ENCODE data around the gene DESI2.

The DESI2 gene

DNA sequence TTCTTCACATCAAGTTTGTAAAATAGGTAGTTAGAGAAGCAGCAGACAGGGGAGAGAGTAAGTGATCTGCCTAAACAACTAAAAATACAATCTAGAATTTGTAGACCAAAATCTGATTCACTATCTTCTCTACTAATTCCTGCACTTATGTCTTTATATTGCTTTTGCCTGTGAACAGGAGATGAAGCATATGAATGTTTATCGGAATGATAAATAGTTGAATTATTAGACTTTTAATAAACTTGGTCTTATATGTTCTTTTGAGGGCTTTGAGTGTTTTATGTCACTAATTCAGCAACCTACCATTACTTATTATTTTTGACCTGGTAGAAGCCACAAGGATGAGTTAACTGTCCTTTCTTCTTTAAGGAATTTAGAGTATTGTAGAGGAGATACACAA lies 2.3 kb downstream of the DESI2 start:
- TF ChIP-seq EZH2phosphoT487 (conservative IDR thresholded peaks at IDR 0.05; ENCODE audit: low read length), result no peak
- TF ChIP-seq, protein P1, sequence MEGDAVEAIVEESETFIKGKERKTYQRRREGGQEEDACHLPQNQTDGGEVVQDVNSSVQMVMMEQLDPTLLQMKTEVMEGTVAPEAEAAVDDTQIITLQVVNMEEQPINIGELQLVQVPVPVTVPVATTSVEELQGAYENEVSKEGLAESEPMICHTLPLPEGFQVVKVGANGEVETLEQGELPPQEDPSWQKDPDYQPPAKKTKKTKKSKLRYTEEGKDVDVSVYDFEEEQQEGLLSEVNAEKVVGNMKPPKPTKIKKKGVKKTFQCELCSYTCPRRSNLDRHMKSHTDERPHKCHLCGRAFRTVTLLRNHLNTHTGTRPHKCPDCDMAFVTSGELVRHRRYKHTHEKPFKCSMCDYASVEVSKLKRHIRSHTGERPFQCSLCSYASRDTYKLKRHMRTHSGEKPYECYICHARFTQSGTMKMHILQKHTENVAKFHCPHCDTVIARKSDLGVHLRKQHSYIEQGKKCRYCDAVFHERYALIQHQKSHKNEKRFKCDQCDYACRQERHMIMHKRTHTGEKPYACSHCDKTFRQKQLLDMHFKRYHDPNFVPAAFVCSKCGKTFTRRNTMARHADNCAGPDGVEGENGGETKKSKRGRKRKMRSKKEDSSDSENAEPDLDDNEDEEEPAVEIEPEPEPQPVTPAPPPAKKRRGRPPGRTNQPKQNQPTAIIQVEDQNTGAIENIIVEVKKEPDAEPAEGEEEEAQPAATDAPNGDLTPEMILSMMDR (IDR thresholded peaks at IDR 0.05; ENCODE audit: insufficient read depth, low read length, poor library complexity, severe bottlenecking), result no peak
- peak overlapping the region; percentile 100 for H3K9ac ChIP-seq (ENCODE audit: low read length)
- H2AFZ ChIP-seq (ENCODE audit: low read depth, low read length, severe bottlenecking), result no peak overlapping the region
- H3K9me3 ChIP-seq (ENCODE audit: insufficient read depth, low read length), result no peaks in the 10 kb centered on the region
- H3K9me2 ChIP-seq (replicated peaks; ENCODE audit: insufficient read depth, low read length), result no peaks in the 10 kb centered on the region
- H3K27ac ChIP-seq (ENCODE audit: low read depth, low read length), result peak overlapping the region; percentile 83
- no peaks in the 10 kb centered on the region for H3K27me3 ChIP-seq (ENCODE audit: low read length)
- peaks cover 45% of the 10 kb centered on the region for H3F3A ChIP-seq (ENCODE audit: insufficient read depth)
- peaks cover 72% of the 10 kb centered on the region for H3K79me2 ChIP-seq (ENCODE audit: insufficient read depth, low read length)
- H3K4me2 ChIP-seq (ENCODE audit: low read depth, low read length, poor library complexity, severe bottlenecking), result peak overlapping the region; percentile 87
- H3K4me3 ChIP-seq (ENCODE audit: insufficient read depth, low read length, poor library complexity, severe bottlenecking), result peak overlapping the region; percentile 94
- H4K20me1 ChIP-seq (ENCODE audit: low read depth, low read length), result peaks cover 16% of the 10 kb centered on the region
- peaks cover 43% of the 10 kb centered on the region for H3K36me3 ChIP-seq (ENCODE audit: low read length)

DNA sequence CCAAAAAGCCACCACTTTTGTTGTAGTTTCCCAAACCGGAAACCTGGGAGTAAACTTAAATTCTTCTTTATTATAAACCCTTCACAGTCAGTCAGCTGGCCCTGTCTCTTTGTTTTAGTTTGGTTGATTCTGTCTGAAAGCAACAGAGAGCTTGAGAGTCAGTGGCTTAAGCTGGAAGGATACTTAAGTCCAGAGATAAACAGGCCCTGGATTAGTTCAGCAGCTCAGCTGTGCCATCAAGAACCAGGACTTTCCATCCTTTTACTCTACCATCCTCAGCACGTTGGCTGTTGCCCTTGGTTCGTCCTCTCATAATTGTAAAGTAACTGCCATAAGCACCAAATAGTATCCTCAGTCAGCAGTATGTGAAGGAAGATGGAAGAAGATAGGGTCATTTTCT lies 4.5 kb downstream of the DESI2 start:
- no peak overlapping the region for H2AFZ ChIP-seq (ENCODE audit: low read depth, low read length, severe bottlenecking)
- peak overlapping the region; percentile 65 for H3K27ac ChIP-seq (ENCODE audit: low read depth, low read length)
- no peaks in the 10 kb centered on the region for H3K27me3 ChIP-seq (ENCODE audit: low read length)
- peaks cover 56% of the 10 kb centered on the region for H3K36me3 ChIP-seq (ENCODE audit: low read length)
- H3F3A ChIP-seq (ENCODE audit: insufficient read depth), result peaks cover 60% of the 10 kb centered on the region
- H4K20me1 ChIP-seq (ENCODE audit: low read depth, low read length), result peaks cover 16% of the 10 kb centered on the region
- peak overlapping the region; percentile 87 for H3K4me2 ChIP-seq (ENCODE audit: low read depth, low read length, poor library complexity, severe bottlenecking)
- TF ChIP-seq, protein P1 (IDR thresholded peaks at IDR 0.05; ENCODE audit: insufficient read depth, low read length, poor library complexity, severe bottlenecking), result no peak
- no peak for TF ChIP-seq EZH2phosphoT487 (conservative IDR thresholded peaks at IDR 0.05; ENCODE audit: low read length)
- H3K9me2 ChIP-seq (replicated peaks; ENCODE audit: insufficient read depth, low read length), result no peaks in the 10 kb centered on the region
- H3K4me3 ChIP-seq (ENCODE audit: insufficient read depth, low read length, poor library complexity, severe bottlenecking), result no peak overlapping the region
- H3K9ac ChIP-seq (ENCODE audit: low read length), result peak overlapping the region; percentile 5; the same call in 1 of the 2 replicates
- no peaks in the 10 kb centered on the region for H3K9me3 ChIP-seq (ENCODE audit: insufficient read depth, low read length)
- peaks cover 88% of the 10 kb centered on the region for H3K79me2 ChIP-seq (ENCODE audit: insufficient read depth, low read length)

DNA sequence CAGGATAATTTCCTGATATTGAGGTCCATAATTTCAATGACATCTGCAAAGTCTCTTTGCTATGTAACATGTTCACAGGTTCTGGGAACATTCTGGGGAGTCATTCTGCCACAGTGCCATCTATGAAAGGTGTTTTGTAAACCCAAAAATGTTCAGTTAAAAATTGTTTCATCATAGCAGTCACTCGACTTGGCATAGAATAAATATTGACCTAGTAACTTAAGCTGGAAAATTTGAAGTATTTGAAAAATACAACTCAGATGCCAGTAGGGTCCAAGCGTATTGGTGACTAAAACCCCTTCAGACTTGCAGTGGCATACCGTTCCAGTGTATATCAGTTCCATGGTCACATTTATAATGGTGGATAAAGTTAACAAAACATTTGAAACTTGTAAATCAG lies 6.8 kb downstream of the DESI2 start:
- Histone ChIP-seq H3K27me3 (ENCODE audit: low read length) (no peaks in the 10 kb centered on the region), H4K20me1 (ENCODE audit: low read depth, low read length) (peaks cover 16% of the 10 kb centered on the region), H3K4me2 (ENCODE audit: low read depth, low read length, poor library complexity, severe bottlenecking) (peak overlapping the region; percentile 87), H3K36me3 (ENCODE audit: low read length) (peaks cover 51% of the 10 kb centered on the region), H3K9me3 (ENCODE audit: insufficient read depth, low read length) (no peaks in the 10 kb centered on the region), H3K79me2 (ENCODE audit: insufficient read depth, low read length) (peaks cover 93% of the 10 kb centered on the region), H2AFZ (ENCODE audit: low read depth, low read length, severe bottlenecking) (no peak overlapping the region), H3F3A (ENCODE audit: insufficient read depth) (peaks cover 77% of the 10 kb centered on the region), H3K27ac (ENCODE audit: low read depth, low read length) (peak overlapping the region; percentile 65), H3K9ac (ENCODE audit: low read length) (no peak overlapping the region), H3K9me2 (replicated peaks; ENCODE audit: insufficient read depth, low read length) (no peaks in the 10 kb centered on the region), H3K4me3 (ENCODE audit: insufficient read depth, low read length, poor library complexity, severe bottlenecking) (no peak overlapping the region)
- TF ChIP-seq, protein P1 (IDR thresholded peaks at IDR 0.05; ENCODE audit: insufficient read depth, low read length, poor library complexity, severe bottlenecking), result no peak
- no peak for TF ChIP-seq EZH2phosphoT487 (conservative IDR thresholded peaks at IDR 0.05; ENCODE audit: low read length)

Data from SU-DHL-6 (cell line).